ENCODE results near the gene ARID5A.

The ARID5A gene

GRCh38 chr2:96506907-96507240, 29.7 kb upstream of the ARID5A start:
- no peak for DNase-seq

- DNase-seq = peak; percentile 78
Measured at GRCh38 chr2:96507957-96508520, 28.5 kb upstream of the ARID5A start.

- DNase-seq = no peak
Measured at GRCh38 chr2:96508521-96509113, 27.9 kb upstream of the ARID5A start.

GRCh38 chr2:96509114-96509846, 27.3 kb upstream of the ARID5A start:
- DNase-seq = no peak

GRCh38 chr2:96509847-96510230, 26.7 kb upstream of the ARID5A start:
- DNase-seq = no peak

GRCh38 chr2:96510931-96511595, 25.5 kb upstream of the ARID5A start:
- no peak for DNase-seq

GRCh38 chr2:96511851-96512250, 24.7 kb upstream of the ARID5A start:
- no peak for DNase-seq

GRCh38 chr2:96512341-96512740, 24.2 kb upstream of the ARID5A start:
- no peak for DNase-seq

GRCh38 chr2:96514521-96514920, 22.0 kb upstream of the ARID5A start:
- no peak for DNase-seq

GRCh38 chr2:96517079-96517478, 19.5 kb upstream of the ARID5A start:
- no peak for DNase-seq

GRCh38 chr2:96520231-96520630, 16.3 kb upstream of the ARID5A start:
- DNase-seq = no peak

GRCh38 chr2:96520697-96521096, 15.9 kb upstream of the ARID5A start:
- DNase-seq = no peak

- no peak for DNase-seq
Measured at GRCh38 chr2:96521219-96521618, 15.3 kb upstream of the ARID5A start.

GRCh38 chr2:96522304-96523203, 14.0 kb upstream of the ARID5A start:
- DNase-seq = no peak

GRCh38 chr2:96523659-96524481, 12.7 kb upstream of the ARID5A start:
- no peak for DNase-seq

- no peak for DNase-seq
Measured at GRCh38 chr2:96524482-96525210, 11.9 kb upstream of the ARID5A start.

- DNase-seq = no peak
Measured at GRCh38 chr2:96525211-96525507, 11.4 kb upstream of the ARID5A start.

GRCh38 chr2:96526101-96526591, 10.4 kb upstream of the ARID5A start:
- no peak for DNase-seq

- DNase-seq = no peak
Measured at GRCh38 chr2:96526615-96527285, 9.8 kb upstream of the ARID5A start.

GRCh38 chr2:96527286-96528005, 9.1 kb upstream of the ARID5A start:
- peak; percentile 29 for DNase-seq

Data from activated effector memory CD4-positive, alpha-beta T cell treated with Interleukin-2 at 50 U/mL for 16 hours (primary cell).